GM12892 (cell line): ENCODE measurements around the gene ALPL.

ENCODE experiments used
- POLR2A ChIP-seq: IDR thresholded peaks from 2 replicates; pipeline ENCODE4 v1.6.1; 2011; ENCODE audit warnings: low read depth, low read length, control low read depth
- POLR2AphosphoS5 ChIP-seq: IDR thresholded peaks from 2 replicates; pipeline ENCODE4 v1.6.1; 2011; ENCODE audit warnings: low read depth, low read length, control low read depth
- TAF1 ChIP-seq: IDR thresholded peaks from 2 replicates; pipeline ENCODE4 v1.6.1; 2011; ENCODE audit warnings: low read depth, mild to moderate bottlenecking, control low read depth, low read length, borderline replicate concordance

DNA sequence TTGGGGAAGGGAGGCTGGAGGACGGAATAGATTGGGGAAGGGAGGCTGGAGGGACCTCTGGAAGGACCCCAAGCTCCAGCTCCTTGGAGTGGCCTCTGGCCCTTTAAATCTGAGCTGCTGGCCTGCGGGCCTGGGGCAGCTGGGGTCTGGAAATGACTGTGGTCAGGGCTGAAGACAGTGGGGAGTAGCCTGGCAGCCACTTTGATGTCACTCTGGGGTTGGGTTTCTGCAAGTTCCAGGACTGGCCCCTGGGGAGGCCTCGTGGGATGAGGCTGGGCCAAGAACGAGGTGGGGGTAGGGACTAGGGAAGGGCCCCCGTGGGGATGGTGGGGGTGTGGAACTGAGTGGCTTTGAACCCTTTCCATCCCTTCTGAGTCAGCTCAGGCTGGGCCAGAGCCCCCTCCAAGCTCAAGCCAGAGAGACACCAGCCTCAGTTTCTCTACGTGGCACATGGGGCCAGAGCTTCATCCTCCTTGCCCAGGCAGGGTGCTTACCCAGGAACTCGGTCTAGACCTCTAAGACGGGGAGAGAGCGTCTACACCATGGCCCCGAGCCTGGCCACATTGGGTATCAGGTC lies 59.7 kb downstream of the ALPL start:
- TF ChIP-seq POLR2A = no peak
- no peak for TF ChIP-seq POLR2AphosphoS5
- TF ChIP-seq TAF1 = no peak
